BLaER1 treated with 17β-estradiol and CSF1 and Interleukin-3, amounts not matched to agents 10 nM and 100 nM (cell line): Measurements from ENCODE around the gene ILDR1.
A peak's percentile ranks its signal among the peaks of the same experiment; 100 is the strongest.

ENCODE experiments used
- H3K27ac ChIP-seq, 11 experiments: shearing (Covaris generic); formaldehyde crosslinking; 2 replicates each; pipeline ENCODE4 v1.8.1; 2022
- H3K27me3 ChIP-seq, 11 experiments: shearing (Covaris generic); formaldehyde crosslinking; 2 replicates each; pipeline ENCODE4 v1.8.1; 2022
- H3K36me3 ChIP-seq, 11 experiments: shearing (Covaris generic); formaldehyde crosslinking; 2 replicates each; pipeline ENCODE4 v1.8.1; 2022
- H3K4me1 ChIP-seq, 10 experiments: shearing (Covaris generic); formaldehyde crosslinking; 2 replicates each; pipeline ENCODE4 v1.8.1; 2022
- H3K4me2 ChIP-seq, 11 experiments: shearing (Covaris generic); formaldehyde crosslinking; 2 replicates each; pipeline ENCODE4 v1.8.1; 2022
- H3K4me3 ChIP-seq, 10 experiments: shearing (Covaris generic); formaldehyde crosslinking; 2 replicates each; pipeline ENCODE4 v1.8.1; 2022
- H3K9ac ChIP-seq, 11 experiments: shearing (Covaris generic); formaldehyde crosslinking; 2 replicates each; pipeline ENCODE4 v1.8.1; 2022
- H3K9me3 ChIP-seq, 11 experiments: shearing (Covaris generic); formaldehyde crosslinking; replicated peaks in 1 of 11; 2 replicates each; pipeline ENCODE4 v1.8.1; 2022
- H4K20me1 ChIP-seq, 11 experiments: shearing (Covaris generic); formaldehyde crosslinking; 2 replicates each; pipeline ENCODE4 v1.8.1; 2022
- Cebpa-rat ChIP-seq, 11 experiments: shearing (Covaris generic); IDR thresholded peaks; 2 replicates each; pipeline ENCODE4 v1.8.1; 2022

Gene ILDR1

GRCh38 chr3:121961283-121961682, 60.8 kb downstream of the ILDR1 start:
- no peak overlapping the region for H3K27ac ChIP-seq
- H4K20me1 ChIP-seq, result no peaks in the 10 kb centered on the region
- no peak overlapping the region for H3K4me2 ChIP-seq
- H3K36me3 ChIP-seq, result peaks cover 0 to 48% (median 22%) of the 10 kb centered on the region in 11 experiments; a peak in 16 of 22 replicates
- peaks cover 0 to 35% (median 8%) of the 10 kb centered on the region in 10 experiments; a peak in 11 of 20 replicates for H3K4me1 ChIP-seq
- H3K4me3 ChIP-seq, result no peak overlapping the region
- no peaks in the 10 kb centered on the region for H3K27me3 ChIP-seq
- no peak overlapping the region for H3K9ac ChIP-seq
- no peak for TF ChIP-seq Cebpa-rat (IDR thresholded peaks at IDR 0.05)
- peaks cover 31 to 53% (median 43%) of the 10 kb centered on the region in 11 experiments for H3K9me3 ChIP-seq

DNA sequence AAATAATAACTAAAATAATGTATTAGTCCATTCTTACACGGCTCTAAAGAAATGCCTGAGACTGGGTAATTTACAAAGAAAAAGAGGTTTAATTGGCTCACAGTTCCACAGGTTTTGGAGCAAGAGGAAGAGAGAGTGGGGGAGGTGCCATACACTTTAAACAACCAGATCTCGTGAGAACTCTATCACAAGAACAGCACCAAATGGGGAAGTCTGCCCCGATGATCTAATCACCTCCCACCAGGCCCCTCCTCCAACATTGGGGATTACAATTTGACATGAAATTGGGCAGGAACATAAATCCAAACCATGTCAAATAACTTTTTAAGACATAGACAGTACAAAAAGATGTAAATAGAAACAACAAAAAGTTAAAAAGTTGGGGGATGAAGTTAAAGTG, 63.2 kb downstream of the ILDR1 start:
- H3K4me3 ChIP-seq, result no peak overlapping the region
- peaks cover 4 to 70% (median 28%) of the 10 kb centered on the region in 11 experiments; a peak in 18 of 22 replicates for H3K36me3 ChIP-seq
- H3K9ac ChIP-seq, result peak overlapping the region in 2 of 11 experiments; percentile 72 to 77; a peak in 2 of 22 replicates
- TF ChIP-seq Cebpa-rat (IDR thresholded peaks at IDR 0.05), result no peak
- peaks cover 0 to 56% (median 8%) of the 10 kb centered on the region in 10 experiments; a peak in 12 of 20 replicates for H3K4me1 ChIP-seq
- H3K4me2 ChIP-seq, result peak overlapping the region in 3 of 11 experiments; percentile 85 to 92 (median 87); a peak in 6 of 22 replicates
- no peaks in the 10 kb centered on the region for H3K27me3 ChIP-seq
- peak overlapping the region in 3 of 11 experiments; percentile 78 to 89 (median 82); a peak in 7 of 22 replicates for H3K27ac ChIP-seq
- no peaks in the 10 kb centered on the region for H4K20me1 ChIP-seq
- peaks cover 37 to 49% (median 38%) of the 10 kb centered on the region in 11 experiments for H3K9me3 ChIP-seq

GRCh38 chr3:121957674-121958415, 64.2 kb downstream of the ILDR1 start:
- peak overlapping the region in 6 of 11 experiments; percentile 8 to 92 (median 74); a peak in 10 of 22 replicates for H3K4me2 ChIP-seq
- H3K4me3 ChIP-seq, result peak overlapping the region in 1 of 10 experiments; percentile 11; a peak in 2 of 20 replicates
- peaks cover 32 to 45% (median 36%) of the 10 kb centered on the region in 11 experiments for H3K9me3 ChIP-seq
- peaks cover 4 to 70% (median 30%) of the 10 kb centered on the region in 11 experiments; a peak in 19 of 22 replicates for H3K36me3 ChIP-seq
- no peaks in the 10 kb centered on the region for H3K27me3 ChIP-seq
- no peak for TF ChIP-seq Cebpa-rat (IDR thresholded peaks at IDR 0.05)
- peaks cover 0 to 56% (median 8%) of the 10 kb centered on the region in 10 experiments; a peak in 12 of 20 replicates for H3K4me1 ChIP-seq
- H3K27ac ChIP-seq, result peak overlapping the region in 4 of 11 experiments; percentile 52 to 89 (median 80); a peak in 8 of 22 replicates
- peak overlapping the region in 3 of 11 experiments; percentile 61 to 77 (median 72); a peak in 5 of 22 replicates for H3K9ac ChIP-seq
- no peaks in the 10 kb centered on the region for H4K20me1 ChIP-seq

GRCh38 chr3:121956363-121956762, 65.7 kb downstream of the ILDR1 start:
- Histone ChIP-seq H3K36me3 (peaks cover 17 to 72% (median 38%) of the 10 kb centered on the region in 11 experiments), H3K9me3 (peaks cover 32 to 46% (median 36%) of the 10 kb centered on the region in 11 experiments), H4K20me1 (no peaks in the 10 kb centered on the region), H3K4me1 (peaks cover 0 to 56% (median 8%) of the 10 kb centered on the region in 10 experiments; a peak in 12 of 20 replicates), H3K9ac (no peak overlapping the region), H3K4me3 (no peak overlapping the region), H3K27me3 (no peaks in the 10 kb centered on the region), H3K4me2 (peak overlapping the region in 3 of 11 experiments; percentile 74 to 92 (median 85); a peak in 5 of 22 replicates), H3K27ac (peak overlapping the region in 3 of 11 experiments; percentile 64 to 89 (median 78); a peak in 3 of 22 replicates)
- no peak for TF ChIP-seq Cebpa-rat (IDR thresholded peaks at IDR 0.05)

GRCh38 chr3:121951291-121951919, 70.6 kb downstream of the ILDR1 start:
- peaks cover 29 to 95% (median 44%) of the 10 kb centered on the region in 11 experiments for H3K36me3 ChIP-seq
- no peaks in the 10 kb centered on the region for H4K20me1 ChIP-seq
- no peaks in the 10 kb centered on the region for H3K27me3 ChIP-seq
- no peak overlapping the region for H3K9ac ChIP-seq
- no peak overlapping the region for H3K4me3 ChIP-seq
- no peak overlapping the region for H3K27ac ChIP-seq
- peaks cover 38 to 47% (median 41%) of the 10 kb centered on the region in 11 experiments for H3K9me3 ChIP-seq
- no peak for TF ChIP-seq Cebpa-rat (IDR thresholded peaks at IDR 0.05)
- H3K4me1 ChIP-seq, result peaks cover 0 to 22% (median 0%) of the 10 kb centered on the region in 10 experiments; a peak in 6 of 20 replicates
- H3K4me2 ChIP-seq, result no peak overlapping the region

DNA sequence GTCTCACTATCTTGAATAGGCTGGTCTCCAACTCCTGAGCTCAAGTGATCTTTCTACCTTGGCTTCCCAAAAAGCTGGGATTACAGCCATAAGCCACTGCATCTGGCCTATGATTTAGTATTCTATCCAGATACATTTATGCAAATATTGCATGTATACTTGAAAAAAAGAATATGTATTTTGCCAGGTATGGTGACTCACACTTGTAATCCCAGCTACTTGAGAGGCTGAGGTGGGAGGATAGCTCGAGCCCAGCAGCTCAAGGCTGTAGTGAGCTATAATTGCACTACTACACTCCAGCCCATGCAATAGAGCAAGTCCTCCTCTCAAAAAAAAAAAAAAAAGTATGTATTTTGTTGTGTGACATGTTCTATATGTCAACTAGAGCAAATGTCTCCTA, 73.4 kb downstream of the ILDR1 start:
- TF ChIP-seq Cebpa-rat (IDR thresholded peaks at IDR 0.05), result no peak
- H3K4me2 ChIP-seq, result no peak overlapping the region
- no peak overlapping the region for H3K4me3 ChIP-seq
- H3K27ac ChIP-seq, result no peak overlapping the region
- no peaks in the 10 kb centered on the region for H4K20me1 ChIP-seq
- H3K36me3 ChIP-seq, result peaks cover 38 to 98% (median 55%) of the 10 kb centered on the region in 11 experiments
- H3K9ac ChIP-seq, result no peak overlapping the region
- H3K9me3 ChIP-seq, result peaks cover 24 to 33% (median 30%) of the 10 kb centered on the region in 11 experiments
- no peaks in the 10 kb centered on the region for H3K4me1 ChIP-seq
- H3K27me3 ChIP-seq, result no peaks in the 10 kb centered on the region

DNA sequence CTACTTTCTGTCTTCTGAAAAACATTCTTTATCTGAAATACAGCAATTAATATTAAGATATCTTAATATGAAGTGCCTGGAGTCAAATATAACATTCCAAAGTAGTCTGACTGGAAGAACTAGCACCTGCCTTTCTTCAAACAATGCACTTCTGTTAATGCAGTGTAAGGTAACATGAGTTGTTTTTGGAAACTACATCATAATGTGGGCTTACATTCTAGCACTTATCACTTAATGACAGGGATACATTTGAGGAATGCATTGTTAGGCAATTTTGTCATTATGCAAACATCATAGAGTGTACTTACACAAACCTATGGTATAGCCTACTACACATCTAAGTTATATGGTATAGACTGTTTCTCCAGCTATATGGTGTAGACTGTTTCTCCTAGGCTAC, 78.6 kb downstream of the ILDR1 start:
- Histone ChIP-seq H3K4me1 (no peaks in the 10 kb centered on the region), H3K9me3 (no peaks in the 10 kb centered on the region; a peak in 1 of 22 replicates), H3K4me3 (no peak overlapping the region), H3K27me3 (no peaks in the 10 kb centered on the region), H3K36me3 (peaks cover 63 to 100% (median 75%) of the 10 kb centered on the region in 11 experiments), H4K20me1 (no peaks in the 10 kb centered on the region), H3K27ac (no peak overlapping the region), H3K9ac (no peak overlapping the region), H3K4me2 (no peak overlapping the region)
- TF ChIP-seq Cebpa-rat (IDR thresholded peaks at IDR 0.05), result no peak

DNA sequence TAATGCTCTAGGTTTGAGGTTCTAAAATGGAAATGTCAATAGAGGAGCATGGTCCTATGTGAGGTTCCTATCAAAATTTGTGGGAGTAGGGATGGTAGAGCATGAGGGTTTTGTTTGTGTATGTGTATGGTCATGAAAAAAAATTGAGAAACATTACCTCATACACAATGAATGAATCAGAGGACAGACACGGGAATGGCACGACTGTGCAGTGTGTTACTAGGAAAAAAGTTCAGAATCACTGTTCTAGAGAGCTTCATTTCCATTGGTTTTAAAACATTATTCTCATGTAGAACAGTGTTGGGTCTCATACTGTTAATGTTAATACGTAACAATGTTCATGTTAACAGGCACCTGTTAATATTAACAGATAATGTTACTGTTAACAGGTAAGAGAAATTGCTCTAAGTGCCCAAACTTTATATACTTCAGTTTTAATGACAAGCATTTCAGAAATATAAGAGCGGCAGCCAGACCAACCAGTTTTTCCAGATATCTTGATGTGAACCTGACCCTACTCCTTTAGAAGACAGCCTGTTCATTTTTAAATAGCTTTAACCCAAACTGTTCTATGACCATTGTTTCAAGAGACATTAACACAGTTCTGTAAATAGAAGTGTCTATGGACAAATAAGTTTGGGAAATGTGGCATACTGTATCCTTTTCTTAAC, 79.8 kb downstream of the ILDR1 start:
- Histone ChIP-seq H3K27ac (no peak overlapping the region), H3K9ac (no peak overlapping the region), H3K36me3 (peaks cover 62 to 90% (median 73%) of the 10 kb centered on the region in 11 experiments), H3K4me3 (no peak overlapping the region), H3K4me2 (no peak overlapping the region), H3K27me3 (no peaks in the 10 kb centered on the region), H4K20me1 (no peaks in the 10 kb centered on the region), H3K9me3 (no peaks in the 10 kb centered on the region; a peak in 1 of 22 replicates), H3K4me1 (no peaks in the 10 kb centered on the region)
- no peak for TF ChIP-seq Cebpa-rat (IDR thresholded peaks at IDR 0.05)
